8988T (cell line): Measurements from ENCODE around the gene VSIG10.
"Not testable (repeated sequence)": the region's sequence is repeated elsewhere in the genome, so short reads cannot be mapped to it uniquely, and the experiment has no call there.

Experiments used
- DNase-seq: peaks from one replicate; pipeline ENCODE4 v3.0.0; 2011

Gene VSIG10

DNA sequence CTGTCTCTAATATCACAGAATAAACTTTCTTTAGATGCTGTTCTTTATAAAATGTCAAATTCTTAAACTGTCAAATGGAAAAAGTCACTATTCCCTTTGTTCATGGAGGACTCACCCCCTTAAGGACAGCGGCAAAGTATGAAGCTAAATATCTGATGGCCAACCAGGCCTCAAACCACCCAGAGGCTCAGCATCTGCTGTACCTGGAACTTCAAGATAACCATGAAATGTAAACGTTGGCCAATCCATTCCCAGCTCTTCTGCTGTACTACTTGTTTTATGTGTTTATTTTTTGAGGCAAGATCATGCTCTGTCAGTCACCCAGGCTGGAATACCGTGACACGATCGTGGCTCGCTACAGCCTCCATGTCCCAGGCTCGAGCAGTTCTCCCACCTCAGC, 71.6 kb downstream of the VSIG10 start:
- DNase-seq = no peak

DNA sequence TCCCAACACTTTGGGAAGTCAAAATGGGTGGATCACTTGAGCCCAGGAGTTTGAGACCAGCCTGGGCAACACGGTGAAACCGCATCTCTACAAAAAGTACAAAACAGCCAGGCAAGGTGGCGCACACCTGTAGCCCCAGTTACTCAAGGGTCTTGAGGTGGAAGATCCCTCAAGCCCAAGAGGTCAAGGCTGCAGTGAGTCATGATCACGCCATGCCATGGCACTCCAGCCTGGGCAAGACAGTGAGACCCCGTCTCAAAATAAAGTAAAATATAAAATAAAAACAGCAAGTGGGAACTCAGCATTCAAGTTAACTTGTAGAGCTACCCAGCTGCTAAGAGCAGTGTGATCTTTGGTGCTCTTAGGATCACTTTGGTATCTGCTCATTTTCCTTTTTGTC, 74.6 kb downstream of the VSIG10 start:
- no peak for DNase-seq

DNA sequence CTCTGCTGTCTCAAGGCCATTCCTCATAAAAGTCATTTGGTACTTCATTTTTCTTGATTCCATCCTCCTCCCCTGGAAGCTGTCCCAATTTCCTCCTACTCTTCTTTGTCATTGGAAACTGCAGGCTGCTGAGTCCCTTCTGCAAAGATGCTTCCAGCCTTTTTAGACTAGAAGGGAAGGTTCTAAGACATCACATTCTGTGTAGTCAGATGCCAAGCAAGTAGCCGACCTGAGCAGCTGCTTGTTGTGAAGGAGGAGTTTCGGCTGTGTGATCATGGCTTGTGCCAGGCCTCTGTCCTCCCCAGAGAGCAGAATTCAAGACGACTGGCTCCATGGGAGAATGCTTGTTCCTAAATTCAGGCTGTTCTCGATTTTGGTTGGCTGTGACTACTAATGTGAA, 78.6 kb downstream of the VSIG10 start:
- no peak for DNase-seq

DNA sequence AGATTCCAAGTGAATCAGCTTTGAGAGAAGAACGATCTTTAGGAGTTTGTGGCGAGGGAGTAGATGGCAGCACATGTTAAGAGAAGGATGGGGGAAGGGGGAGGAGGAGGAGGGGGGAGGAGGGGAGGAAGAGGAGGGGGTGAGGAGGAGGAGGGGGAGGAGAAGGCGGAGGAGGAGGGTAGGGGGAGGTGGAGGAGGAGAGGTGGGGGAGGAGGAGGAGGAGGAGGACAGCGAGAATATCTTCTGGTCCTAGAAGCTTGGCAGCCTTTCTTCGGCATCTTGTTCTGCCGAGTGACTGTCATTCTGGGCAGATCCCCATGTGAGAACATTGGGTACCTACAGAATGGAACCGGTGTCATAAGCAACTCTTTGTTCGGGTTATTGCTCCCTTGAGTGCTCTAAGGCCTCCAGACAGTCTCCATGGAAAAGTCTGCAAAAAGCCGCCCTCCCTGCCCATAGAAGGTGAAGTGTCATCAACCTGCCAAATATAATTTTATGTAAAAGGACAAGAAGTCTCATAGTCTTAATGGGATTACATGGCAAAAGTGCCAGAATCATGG, 80.4 kb downstream of the VSIG10 start:
- DNase-seq = no peak

DNA sequence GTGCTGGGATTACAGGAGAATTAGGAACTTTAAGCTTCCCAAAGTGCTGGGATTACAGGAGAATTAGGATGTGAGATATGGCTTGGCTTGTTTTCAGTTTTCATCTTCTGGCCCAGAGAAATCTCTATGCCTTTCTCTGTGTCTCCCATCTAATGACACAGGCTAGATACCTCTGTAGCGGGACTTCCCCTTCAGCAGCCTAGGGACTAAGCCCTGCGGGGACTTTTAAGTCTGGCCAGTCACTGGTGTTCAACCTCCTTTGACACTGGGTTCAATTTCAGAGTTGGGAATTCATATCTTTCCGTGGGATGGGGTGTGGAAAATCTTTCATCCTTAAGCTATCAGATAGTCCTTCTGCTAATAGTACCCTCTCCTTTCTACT, 81.1 kb downstream of the VSIG10 start:
- DNase-seq = no peak

DNA sequence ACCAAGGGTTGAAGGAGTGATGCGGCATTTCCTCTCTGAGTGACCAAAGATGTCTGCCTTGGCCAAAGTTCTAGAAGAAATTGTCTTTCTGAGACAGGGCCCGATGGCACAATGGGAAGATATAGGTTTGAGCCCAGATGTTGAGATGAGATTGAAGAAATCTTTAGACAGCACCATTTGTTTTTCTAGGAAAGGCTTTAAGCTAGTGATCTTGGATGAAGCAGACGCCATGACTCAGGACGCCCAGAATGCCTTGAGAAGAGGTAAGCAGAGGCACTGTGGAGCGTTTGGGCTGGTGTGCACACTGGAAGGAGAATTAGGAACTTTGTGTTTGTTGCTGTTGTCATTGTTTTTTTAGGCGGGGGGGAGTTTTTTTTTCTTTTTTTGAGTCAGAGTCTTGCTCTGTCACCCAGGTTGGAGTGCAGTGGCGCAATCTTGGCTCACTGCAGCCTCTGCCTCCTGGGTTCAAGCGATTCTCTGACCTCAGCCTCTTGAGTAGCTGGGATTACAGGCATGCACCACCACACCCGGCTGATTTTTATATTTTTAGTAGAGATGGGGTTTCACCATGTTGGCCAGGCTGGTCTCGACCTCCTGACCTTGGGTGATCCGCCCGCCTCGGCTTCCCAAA, 81.6 kb downstream of the VSIG10 start:
- DNase-seq = not testable (repeated sequence)

DNA sequence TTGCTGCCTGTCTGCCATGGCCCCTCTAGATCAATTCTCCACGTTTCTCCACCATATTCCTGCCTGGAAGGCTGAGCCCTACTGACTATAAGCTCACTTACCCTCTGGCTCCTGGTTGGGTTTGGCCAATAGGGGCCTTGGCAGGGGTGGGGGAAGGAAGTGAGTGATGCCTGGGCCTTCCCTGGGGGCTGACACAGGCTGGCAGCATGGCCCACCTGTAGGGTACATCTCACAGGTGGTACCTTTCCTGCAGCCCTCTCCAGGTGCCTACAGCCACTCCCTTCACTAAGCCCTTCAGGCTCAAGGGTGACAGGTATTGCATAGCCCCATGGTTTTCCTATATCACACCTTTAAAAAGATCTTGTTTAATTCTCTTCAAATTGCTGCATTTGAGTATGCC, 83.8 kb downstream of the VSIG10 start:
- DNase-seq = no peak

DNA sequence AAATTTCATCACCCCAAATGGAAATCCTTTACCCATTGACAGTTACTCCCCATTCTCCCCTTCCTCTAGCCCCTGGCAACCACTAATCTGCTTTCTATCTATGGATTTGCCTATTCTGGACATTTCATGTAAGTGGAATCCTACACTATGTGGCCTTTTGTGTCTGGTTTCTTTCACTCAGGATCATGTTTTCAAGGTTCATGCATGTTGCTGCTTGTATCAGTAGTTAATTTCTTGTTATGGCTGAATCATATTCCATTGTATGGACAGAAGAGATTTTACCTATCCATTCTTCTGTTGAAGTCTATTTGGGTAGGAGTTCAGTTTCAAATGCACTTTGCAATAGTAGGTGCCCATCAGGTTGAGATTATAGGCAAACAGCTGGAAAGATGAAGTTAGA, 85.9 kb downstream of the VSIG10 start:
- no peak for DNase-seq

DNA sequence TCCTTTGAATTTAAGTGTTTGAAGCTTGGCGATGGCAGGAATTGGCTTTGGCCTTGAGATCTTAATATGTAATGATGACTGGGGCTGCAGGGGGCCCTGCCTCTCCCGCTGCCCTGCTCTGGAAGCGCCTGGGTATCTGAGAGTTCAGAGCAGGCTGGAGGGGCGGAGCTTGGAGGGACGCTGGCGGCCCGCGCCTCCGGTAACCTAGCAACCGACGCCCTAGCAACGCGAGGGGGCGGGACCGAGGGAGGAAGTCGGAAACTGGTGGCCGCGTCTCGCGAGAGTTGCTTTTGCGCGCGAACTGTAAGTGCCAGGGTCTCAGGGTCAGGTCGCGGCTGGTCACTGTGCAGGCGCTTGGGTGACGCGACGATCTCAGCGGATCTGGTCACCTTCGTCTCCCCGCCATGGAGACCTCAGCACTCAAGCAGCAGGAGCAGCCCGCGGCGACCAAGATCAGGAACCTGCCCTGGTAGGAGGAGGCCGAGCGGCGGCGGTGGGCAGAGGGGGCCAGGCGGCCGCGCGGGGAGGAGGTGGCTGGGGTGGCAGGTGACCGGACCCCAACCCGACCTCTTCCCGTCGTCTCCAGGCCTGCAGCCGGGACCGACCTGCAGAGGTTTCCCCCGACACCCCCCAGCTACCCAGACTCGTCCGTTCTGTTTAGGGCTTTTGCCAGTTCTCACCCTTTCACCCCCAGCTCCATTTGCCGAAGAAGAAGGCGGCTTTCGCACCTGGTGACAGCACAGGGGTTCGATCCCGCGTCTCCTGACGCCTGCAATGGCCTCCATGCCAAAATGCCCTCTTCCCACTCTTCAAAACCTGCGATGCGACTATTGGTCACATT, 87.2 kb downstream of the VSIG10 start, which contains the start of gene RFC5:
RFC5 (plus strand) TSS at position 280 of the 841 bp plus-strand sequence; CDS start at position 405, 125 bp downstream.
- peak; percentile 77 for DNase-seq

DNA sequence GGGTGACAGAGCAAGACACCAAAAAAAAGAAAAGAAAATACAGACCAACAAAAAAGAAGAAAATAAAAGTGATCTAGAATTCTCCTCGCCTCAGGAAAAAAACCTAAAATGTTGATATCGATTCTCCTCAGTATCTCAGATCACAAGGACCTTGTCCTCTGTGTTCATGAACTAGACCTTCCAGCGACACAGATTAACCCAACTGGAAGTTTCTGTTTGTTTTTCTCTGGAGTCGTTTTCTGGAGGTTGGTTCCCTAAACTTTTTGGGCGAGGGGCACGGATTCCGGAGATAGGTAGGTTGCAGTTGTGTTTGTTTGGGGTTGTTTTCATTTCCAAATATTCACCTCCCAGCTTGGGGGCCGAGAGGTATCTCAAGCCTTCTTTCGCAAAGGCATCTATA, 87.9 kb downstream of the VSIG10 start:
- DNase-seq = no peak

DNA sequence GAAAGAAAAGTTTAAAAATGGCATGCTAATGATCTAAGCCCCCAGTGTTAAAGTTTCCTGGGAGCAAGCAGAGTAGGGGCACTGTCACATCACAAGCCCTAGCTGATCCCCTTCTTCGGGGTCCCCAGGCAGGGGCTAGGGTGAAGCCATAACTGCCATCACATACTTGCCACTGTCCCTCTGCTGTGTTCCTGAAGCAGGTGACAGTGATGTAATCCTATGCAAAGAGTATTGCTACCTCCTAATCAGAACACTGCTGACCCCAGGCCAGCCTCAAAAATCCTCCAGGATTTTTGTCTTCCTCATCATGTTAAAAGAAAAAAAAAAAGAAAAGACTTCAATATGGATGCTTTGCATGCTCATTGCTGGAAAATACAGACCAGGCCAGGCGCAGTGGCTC, 88.5 kb downstream of the VSIG10 start:
- no peak for DNase-seq
